Activated naive CD4-positive, alpha-beta T cell treated with Interleukin-2 at 50 U/mL for 16 hours (primary cell): ENCODE results near the gene MARCHF10.
"Not testable (repeated sequence)": the region's sequence is repeated elsewhere in the genome, so short reads cannot be mapped to it uniquely, and the experiment has no call there.

Experiments used
- DNase-seq: peaks from one replicate; pipeline ENCODE4 v3.0.0-alpha.2; 2020

The MARCHF10 gene

DNA sequence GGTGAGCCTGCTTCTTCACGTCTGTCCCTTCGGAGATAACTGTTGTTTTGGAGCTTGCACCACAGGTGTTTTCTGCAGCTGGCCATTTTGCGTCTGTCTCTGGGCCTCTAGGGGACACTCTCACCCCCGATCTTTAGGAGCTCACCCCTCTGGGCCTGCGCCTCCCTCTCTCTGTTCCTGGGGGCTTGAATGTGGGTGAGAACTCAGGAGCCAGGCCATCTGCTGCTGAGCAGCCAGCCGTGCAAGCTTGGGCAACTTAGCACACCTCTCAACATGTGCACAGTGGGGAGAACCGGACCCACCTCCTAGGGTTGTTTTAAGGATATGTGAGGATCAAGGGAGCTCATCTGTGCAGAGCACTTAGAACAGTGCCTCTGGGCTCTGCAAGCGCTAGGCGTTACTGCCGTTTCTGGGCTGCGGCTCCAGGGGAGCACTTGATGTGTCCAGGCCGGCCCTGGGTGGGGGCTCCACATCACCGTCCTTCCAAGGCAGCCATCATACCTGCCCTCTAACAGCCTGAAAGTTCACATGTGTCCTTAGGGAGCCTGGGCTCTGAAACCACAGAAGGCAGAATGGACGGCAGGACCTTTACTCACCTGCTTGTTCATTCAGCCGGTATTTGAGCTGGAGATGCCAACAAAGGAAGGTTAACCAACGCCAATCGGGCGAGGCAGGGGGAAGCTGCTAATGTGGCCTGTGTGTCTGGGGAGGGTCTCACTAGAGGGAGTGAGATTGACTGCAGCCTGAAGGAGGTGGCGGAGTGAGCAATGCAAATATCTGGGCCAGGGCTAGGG, 114.3 kb downstream of the MARCHF10 start:
- no peak for DNase-seq

- no peak for DNase-seq
Measured at GRCh38 chr17:62692721-62693431, 115.2 kb downstream of the MARCHF10 start.

DNA sequence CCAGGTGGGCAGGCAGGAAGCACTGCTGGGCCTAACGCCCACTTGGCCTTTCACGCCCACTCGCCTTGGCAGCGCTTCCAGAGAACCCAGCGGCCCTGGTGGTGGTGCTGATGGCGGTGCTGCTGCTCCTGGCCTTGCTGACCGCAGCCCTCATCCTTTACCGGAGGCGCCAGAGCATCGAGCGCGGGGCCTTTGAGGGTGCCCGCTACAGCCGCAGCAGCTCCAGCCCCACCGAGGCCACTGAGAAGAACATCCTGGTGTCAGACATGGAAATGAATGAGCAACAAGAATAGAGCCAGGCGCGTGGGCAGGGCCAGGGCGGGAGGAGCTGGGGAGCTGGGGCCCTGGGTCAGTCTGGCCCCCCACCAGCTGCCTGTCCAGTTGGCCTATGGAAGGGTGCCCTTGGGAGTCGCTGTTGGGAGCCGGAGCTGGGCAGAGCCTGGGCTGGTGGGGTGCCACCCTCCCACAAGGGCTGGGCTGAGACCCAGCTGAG, 115.9 kb downstream of the MARCHF10 start:
- DNase-seq = no peak

GRCh38 chr17:62691589-62691915, 116.6 kb downstream of the MARCHF10 start:
- DNase-seq = not testable (repeated sequence)

DNA sequence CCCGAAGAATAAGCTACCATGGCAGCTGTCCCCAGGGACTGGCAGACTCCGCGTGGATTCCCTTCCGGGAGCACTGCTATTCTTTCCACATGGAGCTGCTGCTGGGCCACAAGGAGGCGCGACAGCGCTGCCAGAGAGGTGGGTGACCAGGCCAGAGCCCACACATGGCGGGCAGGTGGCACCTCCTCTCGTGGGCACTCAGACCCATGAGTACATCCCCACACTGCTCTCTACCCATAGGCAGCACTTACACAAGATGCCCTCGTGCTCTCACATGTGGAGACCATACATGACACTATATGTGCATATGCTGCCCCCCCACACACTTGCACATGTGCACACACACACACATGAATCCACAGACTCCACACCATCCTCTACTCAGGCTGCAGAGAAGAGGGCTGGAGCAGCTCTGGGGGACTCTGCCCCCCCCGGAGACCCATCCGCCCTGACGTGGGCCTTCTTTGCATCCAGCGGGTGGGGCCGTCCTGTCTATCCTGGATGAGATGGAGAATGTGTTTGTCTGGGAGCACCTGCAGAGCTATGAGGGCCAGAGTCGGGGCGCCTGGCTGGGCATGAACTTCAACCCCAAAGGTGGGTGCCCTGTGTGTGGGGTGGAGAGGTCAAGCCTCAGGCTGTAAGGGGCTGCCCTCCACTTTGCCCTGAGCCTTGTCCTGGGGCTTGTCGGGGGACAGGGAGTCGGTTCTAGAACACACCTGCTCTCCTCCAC, 117.8 kb downstream of the MARCHF10 start:
- no peak for DNase-seq

- DNase-seq = no peak
Measured at GRCh38 chr17:62689441-62690167, 118.5 kb downstream of the MARCHF10 start.

GRCh38 chr17:62688398-62689160, 119.5 kb downstream of the MARCHF10 start:
- no peak for DNase-seq

DNA sequence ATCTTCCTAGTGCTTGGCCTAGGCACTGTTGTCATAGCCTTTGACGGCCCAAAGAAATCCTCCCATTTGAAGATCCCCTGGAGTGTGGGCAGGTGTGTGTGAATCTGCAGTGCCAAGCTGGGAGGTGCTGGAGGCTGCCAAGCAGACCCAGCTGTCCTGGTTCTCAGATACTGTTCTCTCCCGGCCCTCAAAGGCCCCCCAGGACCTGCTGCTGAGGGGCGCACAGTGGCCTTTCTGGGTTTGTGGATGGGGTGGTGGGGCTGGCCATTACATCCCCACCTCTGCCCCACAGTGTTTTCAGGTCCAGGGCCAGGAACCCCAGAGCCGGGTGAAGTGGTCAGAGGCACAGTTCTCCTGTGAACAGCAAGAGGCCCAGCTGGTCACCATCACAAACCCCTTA, 120.1 kb downstream of the MARCHF10 start:
- no peak for DNase-seq

GRCh38 chr17:62684179-62684578, 123.9 kb downstream of the MARCHF10 start:
- no peak for DNase-seq

DNA sequence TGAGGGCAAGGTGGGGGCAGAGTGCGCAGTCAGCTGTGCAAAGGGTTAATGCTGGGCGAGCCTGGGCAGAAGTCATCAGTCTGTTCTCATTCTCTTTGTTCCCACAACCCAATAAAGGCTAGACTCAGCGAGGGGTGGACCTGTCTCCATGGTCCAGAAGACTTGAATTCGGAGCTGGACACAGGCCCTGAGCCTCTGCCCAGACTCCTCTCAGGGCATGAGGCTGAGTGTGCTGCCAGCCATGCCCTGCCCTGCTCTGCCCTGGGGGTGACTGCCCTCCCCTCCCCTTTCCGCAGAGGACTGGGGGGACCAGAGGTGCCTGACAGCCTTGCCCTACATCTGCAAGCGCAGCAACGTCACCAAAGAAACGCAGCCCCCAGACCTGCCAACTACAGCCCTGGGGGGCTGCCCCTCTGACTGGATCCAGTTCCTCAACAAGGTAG, 126.2 kb downstream of the MARCHF10 start:
- DNase-seq = no peak

DNA sequence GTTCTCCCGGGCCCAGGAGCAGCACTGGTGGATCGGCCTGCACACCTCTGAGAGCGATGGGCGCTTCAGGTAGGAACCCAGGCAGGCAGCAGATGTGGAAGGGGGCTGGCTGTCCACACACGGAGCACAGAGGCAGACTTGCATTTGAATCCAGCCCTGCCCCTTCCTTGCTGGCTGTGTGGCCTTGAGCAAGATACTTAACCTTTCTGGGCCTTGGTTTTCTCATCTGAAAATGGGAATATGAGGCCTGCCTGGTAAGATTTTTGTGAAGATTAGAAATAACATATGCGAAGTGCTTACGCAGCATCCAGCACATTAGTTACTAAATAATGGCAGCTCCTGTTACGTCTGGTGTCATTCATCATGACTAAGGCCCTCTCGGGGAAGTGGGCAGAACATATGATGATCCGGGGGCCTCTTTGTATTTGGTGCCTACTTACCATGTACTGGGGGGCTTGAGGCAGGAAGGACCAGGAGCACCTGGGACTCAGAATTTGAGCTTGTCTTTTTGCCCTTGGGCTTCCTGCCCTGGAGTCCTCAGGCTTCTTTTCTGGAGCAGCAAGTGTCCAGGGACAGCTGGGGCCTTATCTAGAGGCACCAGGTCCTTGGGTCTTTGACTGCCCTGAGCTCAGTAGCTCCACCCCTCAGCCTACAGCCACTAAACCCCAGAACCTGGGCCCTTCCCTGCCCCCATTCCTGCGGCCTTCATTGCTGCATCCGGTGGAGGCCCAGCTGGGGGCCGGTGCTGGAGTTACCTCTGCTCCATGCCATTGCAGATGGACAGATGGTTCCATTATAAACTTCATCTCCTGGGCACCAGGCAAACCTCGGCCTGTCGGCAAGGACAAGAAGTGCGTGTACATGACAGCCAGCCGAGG, 126.8 kb downstream of the MARCHF10 start:
- DNase-seq = no peak

DNA sequence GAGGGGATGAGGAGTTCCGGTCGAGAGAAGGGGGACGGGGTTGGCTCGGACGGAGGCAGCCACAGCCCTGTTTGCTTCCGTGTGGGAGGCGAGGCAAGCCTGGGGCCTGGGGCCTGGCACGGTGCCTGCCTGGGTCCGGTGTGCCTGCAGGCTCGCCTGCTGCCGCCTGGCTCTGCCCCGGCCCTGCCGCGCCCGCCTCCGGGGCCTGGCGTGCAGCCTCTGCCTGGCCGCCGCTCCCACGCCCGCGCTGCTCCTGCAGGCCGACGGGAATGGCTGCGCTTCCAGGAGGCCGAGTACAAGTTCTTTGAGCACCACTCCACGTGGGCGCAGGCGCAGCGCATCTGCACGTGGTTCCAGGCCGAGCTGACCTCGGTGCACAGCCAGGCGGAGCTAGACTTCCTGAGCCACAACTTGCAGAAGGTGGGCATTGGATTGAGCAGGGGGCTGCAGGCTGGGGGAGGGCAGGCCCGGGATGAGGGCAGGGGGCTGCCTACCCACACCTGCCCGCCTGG, 127.5 kb downstream of the MARCHF10 start:
- no peak for DNase-seq

DNA sequence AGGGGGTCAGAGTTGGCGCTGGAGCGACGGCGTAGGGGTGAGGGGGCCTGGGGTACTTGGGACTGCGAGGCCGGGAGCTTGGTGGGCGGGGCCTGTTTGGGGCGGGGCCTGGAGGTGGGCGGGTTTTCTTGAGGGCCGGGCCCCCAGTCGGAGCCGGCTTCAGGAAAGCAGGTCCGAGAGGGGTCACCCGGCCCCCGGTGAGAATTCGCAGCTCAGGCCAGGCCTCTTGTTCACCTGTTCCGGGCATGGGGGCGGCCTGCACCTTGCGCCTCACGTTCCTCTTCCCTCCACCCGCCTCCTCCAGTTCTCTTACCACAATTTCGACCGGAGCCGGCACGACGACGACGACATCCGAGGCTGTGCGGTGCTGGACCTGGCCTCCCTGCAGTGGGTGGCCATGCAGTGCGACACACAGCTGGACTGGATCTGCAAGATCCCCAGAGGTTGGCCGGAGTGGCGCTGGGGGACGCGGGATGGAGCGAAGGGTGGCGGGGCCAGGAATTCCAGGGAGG, 128.2 kb downstream of the MARCHF10 start:
- DNase-seq = no peak

DNA sequence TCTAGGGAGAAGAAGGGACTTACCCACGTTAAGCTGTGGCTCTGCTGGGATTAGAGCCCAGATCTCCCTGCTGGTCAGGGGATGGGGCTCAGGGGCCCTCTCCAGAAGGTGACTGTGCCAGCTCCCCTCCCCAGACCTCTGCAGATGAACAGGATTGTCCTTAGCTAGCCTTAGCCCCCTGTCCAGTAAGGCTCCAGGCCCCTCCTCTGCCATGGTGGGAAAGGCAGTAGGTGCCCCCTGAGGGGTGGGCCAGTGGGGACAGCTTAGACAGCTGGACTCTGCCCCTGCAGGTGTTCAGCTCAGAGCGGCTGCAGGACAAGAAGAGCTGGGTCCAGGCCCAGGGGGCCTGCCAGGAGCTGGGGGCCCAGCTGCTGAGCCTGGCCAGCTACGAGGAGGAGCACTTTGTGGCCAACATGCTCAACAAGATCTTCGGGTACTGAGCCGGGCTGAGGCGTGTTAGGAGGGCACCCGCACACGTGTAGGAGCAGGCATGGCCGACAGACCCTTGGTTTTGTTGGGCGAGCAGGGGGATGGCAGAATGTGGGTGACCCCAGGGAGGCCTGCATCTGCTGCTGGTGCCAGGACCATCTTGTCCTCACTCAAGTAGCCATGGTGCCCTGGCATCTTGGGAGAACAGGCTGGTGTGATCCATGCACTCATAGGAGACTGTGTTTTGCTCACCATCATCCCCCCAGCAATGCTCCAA, 129.7 kb downstream of the MARCHF10 start:
- DNase-seq = no peak

DNA sequence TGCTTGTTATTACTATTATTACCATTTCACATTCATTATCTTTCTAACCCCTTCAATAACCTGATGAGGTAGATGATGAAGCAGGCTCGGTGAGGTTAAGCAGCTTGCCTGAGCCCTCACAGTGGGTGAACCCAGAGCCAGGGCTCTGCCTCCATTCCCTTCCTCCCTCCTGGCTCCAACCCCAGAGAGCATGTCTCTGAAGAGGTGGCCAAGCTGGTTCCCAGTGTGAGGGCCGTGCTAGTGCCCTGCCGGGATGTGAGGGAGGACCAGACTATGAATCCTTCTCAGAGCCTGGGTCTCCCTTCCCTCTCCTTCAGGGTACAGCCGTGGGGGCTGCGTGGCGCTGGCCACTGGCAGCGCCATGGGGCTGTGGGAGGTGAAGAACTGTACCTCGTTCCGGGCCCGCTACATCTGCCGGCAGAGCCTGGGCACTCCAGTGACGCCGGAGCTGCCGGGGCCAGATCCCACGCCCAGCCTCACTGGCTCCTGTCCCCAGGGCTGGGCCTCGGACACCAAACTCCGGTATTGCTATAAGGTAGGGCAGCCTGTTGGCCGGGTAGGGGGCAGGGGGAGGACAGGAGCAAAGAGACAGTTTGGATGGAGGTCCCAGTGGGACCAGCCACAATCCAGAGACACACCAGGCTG, 131.0 kb downstream of the MARCHF10 start:
- DNase-seq = no peak

GRCh38 chr17:62676231-62676943, 131.7 kb downstream of the MARCHF10 start:
- DNase-seq = no peak

- no peak for DNase-seq
Measured at GRCh38 chr17:62675701-62676100, 132.4 kb downstream of the MARCHF10 start.

DNA sequence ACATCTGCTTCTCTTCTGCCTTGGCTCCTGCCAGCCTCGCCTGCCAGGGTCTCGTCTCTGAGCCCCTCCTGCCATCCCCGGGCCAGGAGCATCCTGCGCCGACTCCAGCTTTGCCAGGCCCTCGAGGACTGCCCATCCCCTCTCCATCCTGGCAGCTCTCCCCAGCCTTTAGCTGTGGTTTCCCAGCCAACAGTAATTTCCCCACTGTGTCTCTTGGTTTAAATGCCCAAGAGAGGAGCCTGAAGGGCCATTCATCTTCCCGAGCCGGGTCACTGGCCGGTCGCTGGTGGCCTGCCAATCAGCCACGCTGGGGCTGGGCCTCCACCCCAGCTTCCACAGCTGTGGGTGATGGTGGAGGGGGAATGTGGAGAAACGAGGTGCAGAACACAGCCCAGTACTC, 132.9 kb downstream of the MARCHF10 start:
- no peak for DNase-seq

DNA sequence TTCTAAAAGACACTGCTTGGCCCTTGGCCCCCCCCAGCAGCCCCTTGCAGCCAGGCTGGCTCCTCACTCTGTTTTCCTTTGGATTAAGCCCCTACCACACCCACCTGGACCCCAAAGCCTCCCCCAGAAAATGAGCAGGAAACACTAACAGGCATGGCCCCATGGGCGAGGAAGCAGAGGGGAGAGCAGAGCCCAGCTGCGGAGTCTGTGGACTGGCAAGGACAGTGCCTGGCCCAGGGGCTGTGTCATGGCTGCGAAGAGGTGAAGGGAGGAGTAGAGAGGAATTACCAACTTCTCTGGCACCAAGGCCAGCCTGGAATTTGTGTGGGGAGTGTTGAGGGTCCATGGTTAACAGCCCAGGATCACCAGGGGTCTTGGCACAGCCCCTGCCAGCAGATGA, 133.3 kb downstream of the MARCHF10 start:
- DNase-seq = no peak
